Measurements from ENCODE around the gene FKBP11. TPM values are rescaled to one million over a fixed set of nuclear protein-coding genes. Genes with fewer than 3 reads are reported as not detected.

The FKBP11 gene
- total RNA-seq, 2 donors from 2014 or later: 30.1 to 30.7 TPM

GRCh38 chr12:48967991-48968390 is 42.7 kb upstream of the FKBP11 start:
- H3K36me3 Mint-ChIP-seq (ENCODE audit: low read depth): no peaks in the 10 kb centered on the region
- no peak overlapping the region for H3K27ac ChIP-seq (ENCODE audit: low read depth, low read length)
- H3K4me3 ChIP-seq (ENCODE audit: low read length): no peak overlapping the region
- no peak overlapping the region for H3K4me3 Mint-ChIP-seq
- H3K4me1 ChIP-seq (ENCODE audit: control insufficient read depth, insufficient read depth, low read length): no peaks in the 10 kb centered on the region
- no peaks in the 10 kb centered on the region for H3K36me3 ChIP-seq (ENCODE audit: control insufficient read depth, insufficient read depth, low read length)
- no peak for TF ChIP-seq CTCF (conservative IDR thresholded peaks at IDR 0.05)
- H3K4me1 Mint-ChIP-seq: peaks cover 20% of the 10 kb centered on the region
- 66 to 72% methylated on average over 3 to 7 of the region's 7 CpGs for WGBS, 2 experiments (ENCODE audit: insufficient coverage in 1 of 2, insufficient read length in 1 of 2)
- H3K27me3 Mint-ChIP-seq (ENCODE audit: insufficient read depth): peaks cover 60% of the 10 kb centered on the region
- DNase-seq: peak; percentile 73
- H3K27me3 ChIP-seq (ENCODE audit: control insufficient read depth, insufficient read depth, low read length, poor library complexity, severe bottlenecking): peaks cover 55% of the 10 kb centered on the region
- no peaks in the 10 kb centered on the region for H3K9me3 Mint-ChIP-seq
- no peak overlapping the region for H3K9ac ChIP-seq (ENCODE audit: extremely low read depth, low read length, poor library complexity, severe bottlenecking)
- no peaks in the 10 kb centered on the region for H3K9me3 ChIP-seq (ENCODE audit: control insufficient read depth, low read length)
- no peak overlapping the region for H3K27ac Mint-ChIP-seq

GRCh38 chr12:48966177-48966895 is 41.0 kb upstream of the FKBP11 start:
- no peak overlapping the region for H3K4me3 Mint-ChIP-seq
- DNase-seq: peak; percentile 66
- no peaks in the 10 kb centered on the region for H3K36me3 ChIP-seq (ENCODE audit: control insufficient read depth, insufficient read depth, low read length)
- TF ChIP-seq CTCF (conservative IDR thresholded peaks at IDR 0.05): no peak
- no peaks in the 10 kb centered on the region for H3K4me1 ChIP-seq (ENCODE audit: control insufficient read depth, insufficient read depth, low read length)
- H3K9me3 ChIP-seq (ENCODE audit: control insufficient read depth, low read length): no peaks in the 10 kb centered on the region
- no peak overlapping the region for H3K27ac ChIP-seq (ENCODE audit: low read depth, low read length)
- H3K27ac Mint-ChIP-seq: no peak overlapping the region
- peaks cover 43% of the 10 kb centered on the region for H3K27me3 Mint-ChIP-seq (ENCODE audit: insufficient read depth)
- no peaks in the 10 kb centered on the region for H3K9me3 Mint-ChIP-seq
- peaks cover 38% of the 10 kb centered on the region for H3K27me3 ChIP-seq (ENCODE audit: control insufficient read depth, insufficient read depth, low read length, poor library complexity, severe bottlenecking)
- H3K4me1 Mint-ChIP-seq: peaks cover 17% of the 10 kb centered on the region
- no peaks in the 10 kb centered on the region for H3K36me3 Mint-ChIP-seq (ENCODE audit: low read depth)
- H3K4me3 ChIP-seq (ENCODE audit: low read length): no peak overlapping the region
- no peak overlapping the region for H3K9ac ChIP-seq (ENCODE audit: extremely low read depth, low read length, poor library complexity, severe bottlenecking)
- 85 to 90% methylated on average over 12 to 20 of the region's 20 CpGs for WGBS, 2 experiments (ENCODE audit: insufficient coverage in 1 of 2, insufficient read length in 1 of 2)

- H3K9me3 ChIP-seq (ENCODE audit: control insufficient read depth, low read length): no peaks in the 10 kb centered on the region
- H3K36me3 Mint-ChIP-seq (ENCODE audit: low read depth): no peaks in the 10 kb centered on the region
- no peaks in the 10 kb centered on the region for H3K9me3 Mint-ChIP-seq
- DNase-seq: peak; percentile 81
- H3K27me3 ChIP-seq (ENCODE audit: control insufficient read depth, insufficient read depth, low read length, poor library complexity, severe bottlenecking): peaks cover 29% of the 10 kb centered on the region
- peaks cover 7% of the 10 kb centered on the region for H3K4me1 Mint-ChIP-seq
- H3K4me3 ChIP-seq (ENCODE audit: low read length): no peak overlapping the region
- H3K27ac Mint-ChIP-seq: peak overlapping the region; percentile 17
- peak; percentile 66 for TF ChIP-seq CTCF (conservative IDR thresholded peaks at IDR 0.05)
- no peaks in the 10 kb centered on the region for H3K36me3 ChIP-seq (ENCODE audit: control insufficient read depth, insufficient read depth, low read length)
- H3K4me3 Mint-ChIP-seq: no peak overlapping the region
- peaks cover 38% of the 10 kb centered on the region for H3K27me3 Mint-ChIP-seq (ENCODE audit: insufficient read depth)
- no peak overlapping the region for H3K9ac ChIP-seq (ENCODE audit: extremely low read depth, low read length, poor library complexity, severe bottlenecking)
- H3K27ac ChIP-seq (ENCODE audit: low read depth, low read length): no peak overlapping the region
- no peaks in the 10 kb centered on the region for H3K4me1 ChIP-seq (ENCODE audit: control insufficient read depth, insufficient read depth, low read length)
Measured at GRCh38 chr12:48965298-48965838, 40.1 kb upstream of the FKBP11 start.
